GM12891 (cell line): Measurements from ENCODE around the gene ATP6AP1.
A peak's percentile ranks its signal among the peaks of the same experiment; 100 is the strongest.

Source experiments
- DNase-seq: peaks from one replicate; pipeline ENCODE4 v3.0.0; 2011; ENCODE audit warnings: low spot score; ENCODE audit not compliant: insufficient read length
- FAIRE-seq: peaks from 2 replicates; lab custom pipeline; 2011; peaks lifted over from hg19 to GRCh38; lab: Jason Lieb, UNC
- PAX5 ChIP-seq: IDR thresholded peaks from 2 replicates; pipeline ENCODE4 v1.6.1; 2011; ENCODE audit warnings: low read length, moderate library complexity, mild to moderate bottlenecking; ENCODE audit not compliant: insufficient read depth, severe bottlenecking
- POLR2A ChIP-seq: IDR thresholded peaks from 2 replicates; pipeline ENCODE4 v1.6.1; 2011; ENCODE audit warnings: low read depth, low read length, control low read depth
- POLR2AphosphoS5 ChIP-seq: IDR thresholded peaks from 2 replicates; pipeline ENCODE4 v1.6.1; 2011; ENCODE audit warnings: low read depth, low read length, control low read depth
- POU2F2 ChIP-seq: IDR thresholded peaks from 2 replicates; pipeline ENCODE4 v1.6.1; 2011; ENCODE audit warnings: low read depth, mild to moderate bottlenecking, control low read depth, low read length, moderate library complexity
- SPI1 ChIP-seq: IDR thresholded peaks from 2 replicates; pipeline ENCODE4 v1.6.1; 2011; ENCODE audit warnings: low read depth, low read length, control low read depth
- TAF1 ChIP-seq: IDR thresholded peaks from 2 replicates; pipeline ENCODE4 v1.6.1; 2011; ENCODE audit warnings: low read depth, low read length, control low read depth

The ATP6AP1 gene

DNA sequence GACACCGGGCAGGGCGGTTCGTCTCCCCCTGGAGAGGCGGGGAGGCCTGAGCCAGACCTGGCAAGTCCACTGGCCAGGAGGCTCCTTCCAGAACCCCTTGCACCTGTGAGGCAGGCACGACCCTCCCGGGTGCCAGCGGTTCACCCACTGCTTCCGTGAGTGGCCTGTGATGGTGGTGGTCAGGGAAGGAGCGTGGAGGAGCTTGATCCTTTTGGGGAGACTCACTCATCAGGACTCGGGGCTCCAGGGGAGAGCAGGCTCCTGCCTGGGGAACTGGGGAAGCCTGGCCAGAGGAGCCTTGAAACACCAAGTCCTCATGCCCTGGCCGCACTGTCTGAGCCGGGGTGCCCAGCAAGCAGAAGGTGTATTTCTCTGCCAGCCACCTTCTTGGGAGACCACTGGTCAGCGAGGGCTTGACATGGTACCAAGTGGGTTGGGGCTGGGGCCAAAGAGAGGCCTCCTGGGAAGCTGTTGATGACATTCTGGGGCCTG, 16.3 kb downstream of the ATP6AP1 start:
- DNase-seq (no peak), FAIRE-seq (peak; percentile 47)
- TF ChIP-seq POLR2A (no peak), PAX5 (no peak), POU2F2 (no peak), POLR2AphosphoS5 (no peak)

DNA sequence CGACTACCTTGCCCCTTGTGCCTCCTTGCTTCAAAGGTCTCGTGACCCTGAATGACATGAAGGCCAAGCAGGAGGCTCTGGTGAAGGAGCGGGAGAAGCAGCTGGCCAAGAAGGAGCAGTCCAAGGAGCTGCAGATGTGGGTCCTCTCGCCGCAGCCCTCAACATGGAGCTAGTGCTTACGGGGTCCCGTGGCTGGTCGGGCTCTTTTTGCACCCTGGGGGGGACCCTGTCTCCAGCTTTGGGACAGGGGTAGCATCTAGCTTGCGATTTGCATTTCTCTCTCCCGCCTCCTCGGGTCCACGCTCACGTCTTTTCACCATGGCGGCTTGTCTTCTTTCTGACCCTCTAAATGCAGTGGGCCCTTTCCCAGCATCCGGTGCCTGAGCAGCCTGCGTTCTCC, 17.3 kb downstream of the ATP6AP1 start:
- DNase-seq (no peak), FAIRE-seq (no peak)
- no peak for TF ChIP-seq POLR2A
- no peak for TF ChIP-seq SPI1
- TF ChIP-seq PAX5, result no peak
- no peak for TF ChIP-seq POU2F2
- TF ChIP-seq POLR2AphosphoS5, result no peak
- no peak for TF ChIP-seq TAF1

GRCh38 chrX:154446430-154446829, 18.0 kb downstream of the ATP6AP1 start:
- no peak for FAIRE-seq
- TF ChIP-seq TAF1, result no peak
- no peak for DNase-seq

DNA sequence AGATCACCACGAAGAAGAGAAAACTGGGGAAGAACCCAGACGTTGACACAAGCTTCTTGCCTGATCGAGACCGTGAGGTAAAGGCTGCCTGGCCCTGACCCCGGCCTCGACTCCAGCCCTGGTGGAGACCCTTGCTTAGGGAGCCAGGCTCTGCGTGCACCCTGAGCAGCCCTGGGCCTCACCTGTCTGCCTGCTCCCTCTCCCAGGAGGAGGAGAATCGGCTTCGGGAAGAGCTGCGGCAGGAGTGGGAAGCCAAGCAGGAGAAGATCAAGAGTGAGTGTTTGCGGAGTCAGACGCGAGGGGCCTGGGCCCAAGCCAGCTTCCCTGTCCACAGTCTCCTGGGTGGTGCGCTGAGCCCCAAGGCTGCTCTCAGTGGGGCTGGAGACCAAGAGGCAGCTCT, 20.0 kb downstream of the ATP6AP1 start:
- TF ChIP-seq PAX5 (no peak), SPI1 (no peak), POLR2AphosphoS5 (no peak), POU2F2 (no peak), TAF1 (no peak), POLR2A (no peak)
- DNase-seq (no peak), FAIRE-seq (no peak)

GRCh38 chrX:154449618-154450017, 21.1 kb downstream of the ATP6AP1 start:
- FAIRE-seq (no peak), DNase-seq (no peak)
- no peak for TF ChIP-seq TAF1
- no peak for TF ChIP-seq PAX5
- no peak for TF ChIP-seq POLR2A
- TF ChIP-seq POLR2AphosphoS5, result no peak
- TF ChIP-seq POU2F2, result no peak
- no peak for TF ChIP-seq SPI1

DNA sequence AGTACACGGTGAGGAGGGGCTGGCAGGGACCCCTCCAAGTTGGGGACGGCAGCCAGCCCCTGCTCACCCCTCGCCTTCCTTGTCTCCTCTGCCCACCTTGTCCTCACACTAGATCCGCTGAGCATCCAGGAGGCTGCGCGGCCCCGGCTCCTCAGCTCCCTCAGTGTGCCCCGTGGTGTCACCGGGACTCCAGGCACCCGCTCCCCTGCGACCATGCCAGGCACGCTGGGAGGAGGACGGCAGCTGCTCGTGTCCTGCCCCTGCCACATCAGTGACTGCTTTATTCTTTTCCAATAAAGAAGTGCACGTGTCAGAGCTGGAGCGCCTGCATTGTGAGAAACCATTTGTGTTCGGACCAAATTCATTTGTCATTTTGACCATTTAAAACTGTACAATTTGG, 21.8 kb downstream of the ATP6AP1 start:
- no peak for TF ChIP-seq PAX5
- TF ChIP-seq POU2F2, result no peak
- no peak for TF ChIP-seq POLR2A
- TF ChIP-seq POLR2AphosphoS5, result no peak
- no peak for TF ChIP-seq SPI1
- no peak for TF ChIP-seq TAF1
- FAIRE-seq, result no peak
- DNase-seq, result no peak

- no peak for FAIRE-seq
- TF ChIP-seq POLR2AphosphoS5 (no peak), SPI1 (no peak), POLR2A (no peak)
- DNase-seq, result no peak
These were observed 24.3 kb downstream of the ATP6AP1 start for GRCh38 chrX:154452823-154453222.

DNA sequence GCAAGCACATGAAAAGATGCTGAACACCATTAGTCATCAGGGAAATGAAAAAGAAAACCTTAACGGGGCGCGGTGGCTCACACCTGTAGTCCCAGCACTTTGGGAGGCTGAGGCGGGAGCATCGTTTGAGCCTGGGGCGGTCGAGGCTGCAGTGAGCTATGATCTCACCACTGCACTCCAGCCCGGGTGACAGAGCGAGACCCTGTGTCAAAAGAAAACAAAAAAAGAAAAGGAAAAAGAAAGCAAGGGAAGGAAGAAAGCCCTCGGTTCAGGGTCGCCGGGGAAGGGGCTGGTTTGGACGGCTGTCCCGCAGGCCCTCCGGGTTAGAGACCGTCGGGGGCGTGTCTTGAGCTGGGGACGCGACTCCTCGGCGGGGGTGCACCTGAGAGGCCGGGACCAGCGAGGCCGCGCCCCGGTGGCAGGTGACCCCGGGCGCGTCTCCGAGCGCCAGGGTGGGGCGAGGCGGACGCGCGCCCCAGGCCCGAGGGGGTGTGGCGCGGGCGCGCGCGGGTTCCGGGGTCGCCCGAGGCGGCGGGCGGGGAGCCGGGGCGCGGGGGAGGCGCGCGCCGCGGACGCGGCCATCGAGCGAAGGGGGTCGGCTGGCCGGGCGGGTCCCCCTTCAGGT, 29.1 kb downstream of the ATP6AP1 start:
- TF ChIP-seq PAX5, result no peak
- TF ChIP-seq POLR2AphosphoS5, result no peak
- TF ChIP-seq TAF1, result no peak
- no peak for TF ChIP-seq POLR2A
- TF ChIP-seq POU2F2, result no peak
- TF ChIP-seq SPI1, result no peak
- FAIRE-seq (peak; percentile 99), DNase-seq (peak; percentile 78)

DNA sequence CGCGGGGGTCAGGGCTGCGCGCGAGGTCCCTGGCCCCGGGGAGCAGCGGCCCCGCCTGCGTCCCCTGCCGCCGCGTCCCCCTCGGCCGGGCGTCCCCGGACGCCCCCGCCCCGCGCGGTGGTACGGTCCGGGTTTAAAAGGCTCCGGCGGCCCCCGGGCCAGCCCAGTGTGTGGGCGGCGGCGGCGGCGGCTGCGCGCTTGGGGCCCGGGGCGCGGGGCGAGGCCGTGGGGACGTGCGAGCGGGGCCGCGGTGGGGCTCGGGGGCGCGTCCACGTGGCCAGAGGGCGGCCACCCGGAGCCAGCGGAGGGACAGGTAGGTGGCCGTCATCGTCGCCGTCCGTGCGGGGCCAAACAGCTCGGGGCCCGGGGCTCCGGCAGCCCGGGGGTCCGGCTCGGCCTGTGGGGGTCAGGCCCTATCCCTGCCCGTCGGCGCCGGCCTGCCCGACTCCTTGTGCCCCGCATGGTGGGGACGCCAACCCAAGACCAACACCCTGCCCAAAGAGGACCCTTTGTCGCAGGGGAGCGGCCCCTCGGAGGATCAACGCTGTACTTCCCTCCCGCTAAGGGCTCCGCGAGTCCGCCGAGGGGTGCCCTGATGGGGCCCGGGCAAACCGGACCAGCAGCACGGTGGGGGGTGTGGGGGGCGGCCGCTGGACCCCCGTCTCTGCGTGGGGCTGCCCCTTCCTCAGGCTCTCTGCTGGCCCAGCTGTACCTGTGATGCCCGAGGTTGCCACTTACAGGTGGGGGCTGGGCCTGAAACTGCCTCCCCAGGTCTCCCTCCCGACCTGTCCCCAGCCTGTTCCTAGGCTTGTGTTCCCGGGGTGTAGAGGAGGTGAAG, 29.9 kb downstream of the ATP6AP1 start, which contains the start of gene PLXNA3:
Gene PLXNA3, plus strand, starts transcription at position 166 of the 838 bp plus-strand sequence. CDS start 1,903 bp downstream, outside the sequence.
- peak; percentile 71 for DNase-seq
- TF ChIP-seq TAF1 (no peak), SPI1 (no peak), POU2F2 (no peak), POLR2AphosphoS5 (no peak), PAX5 (no peak), POLR2A (no peak)

GRCh38 chrX:154458954-154459778, 30.7 kb downstream of the ATP6AP1 start:
- FAIRE-seq (peak; percentile 65), DNase-seq (no peak)
- TF ChIP-seq PAX5, result no peak
- no peak for TF ChIP-seq POLR2AphosphoS5
- no peak for TF ChIP-seq TAF1
- no peak for TF ChIP-seq SPI1
- no peak for TF ChIP-seq POLR2A
- TF ChIP-seq POU2F2, result no peak

More for the DNA sequence above, 29.9 kb downstream of the ATP6AP1 start, which contains the start of gene PLXNA3:
- FAIRE-seq, result peak; percentile 26
